Prostate gland (tissue), 2 donors: ENCODE data around the gene APOA1.

Experiments used
- CTCF ChIP-seq, 4 experiments: fragments of 200-600 bp in 2 of 4; fragments of 450-650 bp in 2 of 4; sonication (generic) in 2 of 4; IDR thresholded peaks; 1 replicate in 3 of 4; 2 replicates in 1 of 4; pipeline ENCODE4 v1.5.1; 2016 to 2019; ENCODE audit warnings: antibody characterized with exemption in 4 of 4, mild to moderate bottlenecking in 2 of 4, moderate library complexity in 2 of 4
- POLR2A ChIP-seq: fragments of 450-650 bp; IDR thresholded peaks from one replicate; pipeline ENCODE4 v1.6.1; 2016; ENCODE audit warnings: antibody characterized with exemption, mild to moderate bottlenecking

- TF ChIP-seq CTCF (IDR thresholded peaks at IDR 0.05) (no peak), POLR2A (no peak)
These were observed 6.2 kb upstream of the APOA1 start for GRCh38 chr11:116843661-116844060.
